Measurements from ENCODE around the gene ARHGEF12.

- TF ChIP-seq CTCF (IDR thresholded peaks at IDR 0.05) (no peak), POLR2A (IDR thresholded peaks at IDR 0.05) (no peak), EP300 (IDR thresholded peaks at IDR 0.05; ENCODE audit: low read depth) (no peak)
These were observed 48.9 kb downstream of the ARHGEF12 start for GRCh38 chr11:120385110-120385509.

All from transverse colon (tissue), 3 donors.